Neural cell (in vitro differentiated cells): ENCODE measurements around the gene TNPO2.

Experiments
- CTCF ChIP-seq: fragments of 450-650 bp; IDR thresholded peaks from 2 replicates; pipeline ENCODE4 v1.5.1; 2014; ENCODE audit warnings: antibody characterized with exemption, mild to moderate bottlenecking, moderate library complexity; ENCODE audit not compliant: poor library complexity, severe bottlenecking
- EP300 ChIP-seq: fragments of 450-650 bp; conservative IDR thresholded peaks from 2 replicates; pipeline ENCODE4 v1.6.1; 2014; ENCODE audit warnings: antibody characterized with exemption, mild to moderate bottlenecking, moderate library complexity; ENCODE audit not compliant: poor library complexity, severe bottlenecking
- EZH2 ChIP-seq: fragments of 200-600, 300-800 bp; shearing (Covaris generic), sonication (generic); IDR thresholded peaks from 2 replicates; pipeline ENCODE4 v1.6.1; 2014; ENCODE audit warnings: antibody characterized with exemption, low read length, borderline replicate concordance, mild to moderate bottlenecking; ENCODE audit not compliant: insufficient read depth, poor library complexity, severe bottlenecking
- POLR2AphosphoS5 ChIP-seq: IDR thresholded peaks from 2 replicates; pipeline ENCODE4 v1.6.1; 2012
- REST ChIP-seq: IDR thresholded peaks from 2 replicates; pipeline ENCODE4 v1.6.1; 2012; ENCODE audit warnings: borderline replicate concordance
- SMC3 ChIP-seq: fragments of 450-650 bp; conservative IDR thresholded peaks from 2 replicates; pipeline ENCODE4 v1.6.1; 2014; ENCODE audit warnings: antibody characterized with exemption, mild to moderate bottlenecking, moderate library complexity; ENCODE audit not compliant: poor library complexity

- TF ChIP-seq POLR2AphosphoS5: no peak
- no peak for TF ChIP-seq CTCF
- no peak for TF ChIP-seq REST
- TF ChIP-seq SMC3: no peak
- TF ChIP-seq EP300: no peak
- TF ChIP-seq EZH2: no peak
These were observed 20.7 kb downstream of the TNPO2 start for GRCh38 chr19:12703046-12703445.
